Measurements from ENCODE around the gene TMEM238. TPM values are rescaled to one million over a fixed set of nuclear protein-coding genes. Genes with fewer than 3 reads are reported as not detected.

The TMEM238 gene
- total RNA-seq, 1 experiment from 2014 or later = 22.8 TPM

GRCh38 chr19:55365964-55366363 is 18.1 kb downstream of the TMEM238 start:
- no peaks in the 10 kb centered on the region for H3K9me2 ChIP-seq (replicated peaks; ENCODE audit: low read length)
- no peak overlapping the region for H3K27ac ChIP-seq (ENCODE audit: low read length)
- H3K4me2 ChIP-seq (ENCODE audit: low read length) = no peak overlapping the region
- ChIA-PET CTCF (no interaction called here), POLR2A (ENCODE audit: unreplicated experiment) (interaction anchor here (0.6 kb wide), 1 partner anchor 78 kb away, joined by 7 read pairs; no protein-coding TSS in a partner anchor)
- ATAC-seq = no peak
- no peaks in the 10 kb centered on the region for H4K20me1 ChIP-seq (ENCODE audit: low read length)
- peaks cover 17% of the 10 kb centered on the region for H3K4me1 ChIP-seq (ENCODE audit: insufficient read depth, low read length)
- H3K27me3 ChIP-seq (ENCODE audit: low read length) = no peaks in the 10 kb centered on the region
- no peak overlapping the region for H2AFZ ChIP-seq (ENCODE audit: low read length)
- no peak overlapping the region for H3K9ac ChIP-seq (ENCODE audit: low read length)
- H3K36me3 ChIP-seq (ENCODE audit: low read depth, low read length) = no peaks in the 10 kb centered on the region
- H3F3A ChIP-seq (ENCODE audit: low read length, unreplicated experiment) = peaks cover 5% of the 10 kb centered on the region
- intact Hi-C loops (cut with micrococcal nuclease) = no loop called here
- BruUV-seq (replicated peaks) = no TSS peak
- no peak overlapping the region for H3K4me3 ChIP-seq (ENCODE audit: low read length)
- no peak for DNase-seq
- no peaks in the 10 kb centered on the region for H3K9me3 ChIP-seq (ENCODE audit: low read length)
- TF ChIP-seq EZH2phosphoT487 (IDR thresholded peaks at IDR 0.05; ENCODE audit: borderline replicate concordance, low read length) (no peak), EZH2 (IDR thresholded peaks at IDR 0.05; ENCODE audit: low read length, unreplicated experiment) (no peak), CTCF (conservative IDR thresholded peaks at IDR 0.05; ENCODE audit: low read depth, low read length) (no peak)
- H3K79me2 ChIP-seq (ENCODE audit: low read length) = no peaks in the 10 kb centered on the region

GRCh38 chr19:55365245-55365644 is 18.8 kb downstream of the TMEM238 start:
- Histone ChIP-seq H4K20me1 (ENCODE audit: low read length) (no peaks in the 10 kb centered on the region), H3K9me3 (ENCODE audit: low read length) (no peaks in the 10 kb centered on the region), H2AFZ (ENCODE audit: low read length) (no peak overlapping the region), H3K9me2 (replicated peaks; ENCODE audit: low read length) (no peaks in the 10 kb centered on the region), H3K27me3 (ENCODE audit: low read length) (no peaks in the 10 kb centered on the region), H3K27ac (ENCODE audit: low read length) (no peak overlapping the region), H3K4me3 (ENCODE audit: low read length) (no peak overlapping the region), H3K9ac (ENCODE audit: low read length) (no peak overlapping the region), H3F3A (ENCODE audit: low read length, unreplicated experiment) (no peaks in the 10 kb centered on the region), H3K79me2 (ENCODE audit: low read length) (no peaks in the 10 kb centered on the region), H3K4me2 (ENCODE audit: low read length) (no peak overlapping the region), H3K36me3 (ENCODE audit: low read depth, low read length) (no peaks in the 10 kb centered on the region), H3K4me1 (ENCODE audit: insufficient read depth, low read length) (peaks cover 11% of the 10 kb centered on the region)
- DNase-seq = no peak
- ChIA-PET CTCF (no interaction called here), POLR2A (ENCODE audit: unreplicated experiment) (no interaction called here)
- intact Hi-C loops (cut with micrococcal nuclease) = no loop called here
- BruUV-seq (replicated peaks) = no TSS peak
- no peak for ATAC-seq
- TF ChIP-seq EZH2phosphoT487 (IDR thresholded peaks at IDR 0.05; ENCODE audit: borderline replicate concordance, low read length) (no peak), CTCF (conservative IDR thresholded peaks at IDR 0.05; ENCODE audit: low read depth, low read length) (no peak), EZH2 (IDR thresholded peaks at IDR 0.05; ENCODE audit: low read length, unreplicated experiment) (no peak)

- Histone ChIP-seq H3F3A (ENCODE audit: low read length, unreplicated experiment) (no peaks in the 10 kb centered on the region), H4K20me1 (ENCODE audit: low read length) (no peaks in the 10 kb centered on the region), H2AFZ (ENCODE audit: low read length) (no peak within 1 kb of the TSS), H3K9me3 (ENCODE audit: low read length) (no peaks in the 10 kb centered on the region), H3K9ac (ENCODE audit: low read length) (no peak within 1 kb of the TSS), H3K36me3 (ENCODE audit: low read depth, low read length) (no peaks in the 10 kb centered on the region), H3K4me2 (ENCODE audit: low read length) (no peak within 1 kb of the TSS), H3K79me2 (ENCODE audit: low read length) (no peaks in the 10 kb centered on the region), H3K4me1 (ENCODE audit: insufficient read depth, low read length) (no peaks in the 10 kb centered on the region), H3K27ac (ENCODE audit: low read length) (no peak within 1 kb of the TSS), H3K4me3 (ENCODE audit: low read length) (no peak within 1 kb of the TSS), H3K27me3 (ENCODE audit: low read length) (no peaks in the 10 kb centered on the region), H3K9me2 (replicated peaks; ENCODE audit: low read length) (no peaks in the 10 kb centered on the region)
- CTCF ChIA-PET = no interaction called here
- DNase-seq (no peak), ATAC-seq (no peak)
- BruUV-seq (replicated peaks) = no TSS peak
- intact Hi-C loops (cut with micrococcal nuclease) = no loop called here
- no peak for TF ChIP-seq EZH2phosphoT487 (IDR thresholded peaks at IDR 0.05; ENCODE audit: borderline replicate concordance, low read length)
- no peak for TF ChIP-seq EZH2 (IDR thresholded peaks at IDR 0.05; ENCODE audit: low read length, unreplicated experiment)
- POLR2A ChIA-PET (ENCODE audit: unreplicated experiment) = no interaction called here
Measured at GRCh38 chr19:55362990-55363716, 20.9 kb downstream of the TMEM238 start, which contains the start of gene GARIN5B. Gene GARIN5B (minus strand): TSS chr19:55363260. CDS start chr19:55363066, 194 bp downstream.
